ENCODE measurements around the gene SAP30BP.
A peak's percentile ranks its signal among the peaks of the same experiment; 100 is the strongest.

SAP30BP gene

GRCh38 chr17:75633486-75634375 is 33.4 kb upstream of the SAP30BP start (continued):
- TF ChIP-seq ZNF280D (tag by site-specific recombination; IDR thresholded peaks at IDR 0.05), result no peak
- TF ChIP-seq ZFP37 (tag by site-specific recombination; IDR thresholded peaks at IDR 0.05), result no peak
- TF ChIP-seq, protein P1, sequence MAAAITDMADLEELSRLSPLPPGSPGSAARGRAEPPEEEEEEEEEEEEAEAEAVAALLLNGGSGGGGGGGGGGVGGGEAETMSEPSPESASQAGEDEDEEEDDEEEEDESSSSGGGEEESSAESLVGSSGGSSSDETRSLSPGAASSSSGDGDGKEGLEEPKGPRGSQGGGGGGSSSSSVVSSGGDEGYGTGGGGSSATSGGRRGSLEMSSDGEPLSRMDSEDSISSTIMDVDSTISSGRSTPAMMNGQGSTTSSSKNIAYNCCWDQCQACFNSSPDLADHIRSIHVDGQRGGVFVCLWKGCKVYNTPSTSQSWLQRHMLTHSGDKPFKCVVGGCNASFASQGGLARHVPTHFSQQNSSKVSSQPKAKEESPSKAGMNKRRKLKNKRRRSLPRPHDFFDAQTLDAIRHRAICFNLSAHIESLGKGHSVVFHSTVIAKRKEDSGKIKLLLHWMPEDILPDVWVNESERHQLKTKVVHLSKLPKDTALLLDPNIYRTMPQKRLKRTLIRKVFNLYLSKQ (tag by site-specific recombination; IDR thresholded peaks at IDR 0.05; ENCODE audit: borderline replicate concordance), result no peak
- TF ChIP-seq ZNF585B (tag by site-specific recombination; IDR thresholded peaks at IDR 0.05), result no peak
- TF ChIP-seq ZNF488 (tag by site-specific recombination; IDR thresholded peaks at IDR 0.05), result no peak
- TF ChIP-seq KLF9 (tag by site-specific recombination; IDR thresholded peaks at IDR 0.05; ENCODE audit: low read depth), result no peak
- TF ChIP-seq ZNF416 (tag by site-specific recombination; IDR thresholded peaks at IDR 0.05), result no peak
- TF ChIP-seq HIC1 (tag by site-specific recombination; IDR thresholded peaks at IDR 0.05), result no peak
- TF ChIP-seq MYNN (tag by site-specific recombination; IDR thresholded peaks at IDR 0.05; ENCODE audit: borderline replicate concordance), result no peak
- peak; percentile 95 for TF ChIP-seq ZIC2 (tag by site-specific recombination; IDR thresholded peaks at IDR 0.05)
- no peak for TF ChIP-seq ZNF202 (tag by site-specific recombination; IDR thresholded peaks at IDR 0.05; ENCODE audit: borderline replicate concordance)
- TF ChIP-seq ZNF394 (tag by site-specific recombination; IDR thresholded peaks at IDR 0.05; ENCODE audit: borderline replicate concordance), result peak; percentile 91; the same call in 1 of the 2 replicates
- no peak for TF ChIP-seq ZNF214 (tag by site-specific recombination; IDR thresholded peaks at IDR 0.05; ENCODE audit: borderline replicate concordance)
- TF ChIP-seq, protein P2, sequence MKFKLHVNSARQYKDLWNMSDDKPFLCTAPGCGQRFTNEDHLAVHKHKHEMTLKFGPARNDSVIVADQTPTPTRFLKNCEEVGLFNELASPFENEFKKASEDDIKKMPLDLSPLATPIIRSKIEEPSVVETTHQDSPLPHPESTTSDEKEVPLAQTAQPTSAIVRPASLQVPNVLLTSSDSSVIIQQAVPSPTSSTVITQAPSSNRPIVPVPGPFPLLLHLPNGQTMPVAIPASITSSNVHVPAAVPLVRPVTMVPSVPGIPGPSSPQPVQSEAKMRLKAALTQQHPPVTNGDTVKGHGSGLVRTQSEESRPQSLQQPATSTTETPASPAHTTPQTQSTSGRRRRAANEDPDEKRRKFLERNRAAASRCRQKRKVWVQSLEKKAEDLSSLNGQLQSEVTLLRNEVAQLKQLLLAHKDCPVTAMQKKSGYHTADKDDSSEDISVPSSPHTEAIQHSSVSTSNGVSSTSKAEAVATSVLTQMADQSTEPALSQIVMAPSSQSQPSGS (tag by site-specific recombination; IDR thresholded peaks at IDR 0.05; ENCODE audit: low read depth), result no peak
- TF ChIP-seq ZNF658 (tag by site-specific recombination; IDR thresholded peaks at IDR 0.05), result no peak
- TF ChIP-seq, protein P3, sequence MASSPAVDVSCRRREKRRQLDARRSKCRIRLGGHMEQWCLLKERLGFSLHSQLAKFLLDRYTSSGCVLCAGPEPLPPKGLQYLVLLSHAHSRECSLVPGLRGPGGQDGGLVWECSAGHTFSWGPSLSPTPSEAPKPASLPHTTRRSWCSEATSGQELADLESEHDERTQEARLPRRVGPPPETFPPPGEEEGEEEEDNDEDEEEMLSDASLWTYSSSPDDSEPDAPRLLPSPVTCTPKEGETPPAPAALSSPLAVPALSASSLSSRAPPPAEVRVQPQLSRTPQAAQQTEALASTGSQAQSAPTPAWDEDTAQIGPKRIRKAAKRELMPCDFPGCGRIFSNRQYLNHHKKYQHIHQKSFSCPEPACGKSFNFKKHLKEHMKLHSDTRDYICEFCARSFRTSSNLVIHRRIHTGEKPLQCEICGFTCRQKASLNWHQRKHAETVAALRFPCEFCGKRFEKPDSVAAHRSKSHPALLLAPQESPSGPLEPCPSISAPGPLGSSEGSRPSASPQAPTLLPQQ (tag by site-specific recombination; IDR thresholded peaks at IDR 0.05), result no peak
- no peak for TF ChIP-seq ZNF211 (tag by site-specific recombination; IDR thresholded peaks at IDR 0.05; ENCODE audit: low read depth)
- TF ChIP-seq ZNF354C (tag by site-specific recombination; IDR thresholded peaks at IDR 0.05; ENCODE audit: borderline replicate concordance, low read depth), result no peak
- TF ChIP-seq, protein P4, sequence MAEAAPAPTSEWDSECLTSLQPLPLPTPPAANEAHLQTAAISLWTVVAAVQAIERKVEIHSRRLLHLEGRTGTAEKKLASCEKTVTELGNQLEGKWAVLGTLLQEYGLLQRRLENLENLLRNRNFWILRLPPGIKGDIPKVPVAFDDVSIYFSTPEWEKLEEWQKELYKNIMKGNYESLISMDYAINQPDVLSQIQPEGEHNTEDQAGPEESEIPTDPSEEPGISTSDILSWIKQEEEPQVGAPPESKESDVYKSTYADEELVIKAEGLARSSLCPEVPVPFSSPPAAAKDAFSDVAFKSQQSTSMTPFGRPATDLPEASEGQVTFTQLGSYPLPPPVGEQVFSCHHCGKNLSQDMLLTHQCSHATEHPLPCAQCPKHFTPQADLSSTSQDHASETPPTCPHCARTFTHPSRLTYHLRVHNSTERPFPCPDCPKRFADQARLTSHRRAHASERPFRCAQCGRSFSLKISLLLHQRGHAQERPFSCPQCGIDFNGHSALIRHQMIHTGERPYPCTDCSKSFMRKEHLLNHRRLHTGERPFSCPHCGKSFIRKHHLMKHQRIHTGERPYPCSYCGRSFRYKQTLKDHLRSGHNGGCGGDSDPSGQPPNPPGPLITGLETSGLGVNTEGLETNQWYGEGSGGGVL (tag by site-specific recombination; IDR thresholded peaks at IDR 0.05), result peak; percentile 73
- TF ChIP-seq, protein P5, sequence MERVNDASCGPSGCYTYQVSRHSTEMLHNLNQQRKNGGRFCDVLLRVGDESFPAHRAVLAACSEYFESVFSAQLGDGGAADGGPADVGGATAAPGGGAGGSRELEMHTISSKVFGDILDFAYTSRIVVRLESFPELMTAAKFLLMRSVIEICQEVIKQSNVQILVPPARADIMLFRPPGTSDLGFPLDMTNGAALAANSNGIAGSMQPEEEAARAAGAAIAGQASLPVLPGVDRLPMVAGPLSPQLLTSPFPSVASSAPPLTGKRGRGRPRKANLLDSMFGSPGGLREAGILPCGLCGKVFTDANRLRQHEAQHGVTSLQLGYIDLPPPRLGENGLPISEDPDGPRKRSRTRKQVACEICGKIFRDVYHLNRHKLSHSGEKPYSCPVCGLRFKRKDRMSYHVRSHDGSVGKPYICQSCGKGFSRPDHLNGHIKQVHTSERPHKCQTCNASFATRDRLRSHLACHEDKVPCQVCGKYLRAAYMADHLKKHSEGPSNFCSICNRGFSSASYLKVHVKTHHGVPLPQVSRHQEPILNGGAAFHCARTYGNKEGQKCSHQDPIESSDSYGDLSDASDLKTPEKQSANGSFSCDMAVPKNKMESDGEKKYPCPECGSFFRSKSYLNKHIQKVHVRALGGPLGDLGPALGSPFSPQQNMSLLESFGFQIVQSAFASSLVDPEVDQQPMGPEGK (tag by site-specific recombination; IDR thresholded peaks at IDR 0.05), result peak; percentile 43; the same call in 1 of the 2 replicates
- no peak for TF ChIP-seq ZNF670 (tag by site-specific recombination; IDR thresholded peaks at IDR 0.05; ENCODE audit: low read depth)
- no peak for TF ChIP-seq TCF7L2 (IDR thresholded peaks at IDR 0.05; ENCODE audit: borderline replicate concordance, low read depth, low read length)
- TF ChIP-seq SP7 (tag by site-specific recombination; IDR thresholded peaks at IDR 0.05), result peak; percentile 47; the same call in 1 of the 2 replicates

Data from HEK293 (cell line).